ENCODE data around the gene N4BP2L2. TPM values are rescaled to one million over a fixed set of nuclear protein-coding genes. Genes with fewer than 3 reads are reported as not detected.

The N4BP2L2 gene
- total RNA-seq, 1 donor from 2014 or later: 153 TPM

DNA sequence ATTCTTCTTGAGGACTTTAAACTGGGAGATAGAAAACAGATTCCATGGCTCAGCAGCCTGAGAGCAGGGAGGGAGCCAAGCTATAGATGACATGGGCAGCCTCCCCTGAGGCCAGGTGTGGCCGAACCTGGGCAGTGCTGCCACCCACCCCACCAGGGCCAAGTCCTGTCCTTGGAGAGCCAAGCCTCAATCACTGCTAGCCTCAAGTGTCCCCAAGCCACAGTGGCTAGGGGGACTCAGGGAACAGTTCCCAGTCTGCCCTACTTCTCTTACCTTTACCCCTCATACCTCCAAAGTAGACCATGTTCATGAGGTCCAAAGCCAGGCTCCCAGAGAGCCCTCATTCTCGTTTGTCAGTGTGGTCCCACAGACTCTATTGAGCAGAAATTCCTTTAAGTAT lies 118.7 kb downstream of the N4BP2L2 start:
- H3K4me1 Mint-ChIP-seq: no peaks in the 10 kb centered on the region
- H3K27me3 Mint-ChIP-seq (ENCODE audit: insufficient read depth, low read depth): peaks cover 11% of the 10 kb centered on the region
- H3K27me3 ChIP-seq: peaks cover 3% of the 10 kb centered on the region
- no peak overlapping the region for H3K4me3 ChIP-seq
- H3K9me3 Mint-ChIP-seq: peaks cover 16% of the 10 kb centered on the region
- H3K9ac ChIP-seq: no peak overlapping the region
- no peaks in the 10 kb centered on the region for H3K9me3 ChIP-seq (ENCODE audit: low read depth)
- TF ChIP-seq, protein P1, sequence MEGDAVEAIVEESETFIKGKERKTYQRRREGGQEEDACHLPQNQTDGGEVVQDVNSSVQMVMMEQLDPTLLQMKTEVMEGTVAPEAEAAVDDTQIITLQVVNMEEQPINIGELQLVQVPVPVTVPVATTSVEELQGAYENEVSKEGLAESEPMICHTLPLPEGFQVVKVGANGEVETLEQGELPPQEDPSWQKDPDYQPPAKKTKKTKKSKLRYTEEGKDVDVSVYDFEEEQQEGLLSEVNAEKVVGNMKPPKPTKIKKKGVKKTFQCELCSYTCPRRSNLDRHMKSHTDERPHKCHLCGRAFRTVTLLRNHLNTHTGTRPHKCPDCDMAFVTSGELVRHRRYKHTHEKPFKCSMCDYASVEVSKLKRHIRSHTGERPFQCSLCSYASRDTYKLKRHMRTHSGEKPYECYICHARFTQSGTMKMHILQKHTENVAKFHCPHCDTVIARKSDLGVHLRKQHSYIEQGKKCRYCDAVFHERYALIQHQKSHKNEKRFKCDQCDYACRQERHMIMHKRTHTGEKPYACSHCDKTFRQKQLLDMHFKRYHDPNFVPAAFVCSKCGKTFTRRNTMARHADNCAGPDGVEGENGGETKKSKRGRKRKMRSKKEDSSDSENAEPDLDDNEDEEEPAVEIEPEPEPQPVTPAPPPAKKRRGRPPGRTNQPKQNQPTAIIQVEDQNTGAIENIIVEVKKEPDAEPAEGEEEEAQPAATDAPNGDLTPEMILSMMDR (IDR thresholded peaks at IDR 0.05): no peak
- TF ChIP-seq EZH2 (IDR thresholded peaks at IDR 0.05) (no peak), EZH2phosphoT487 (IDR thresholded peaks at IDR 0.05) (no peak)
- H3K27ac ChIP-seq: no peak overlapping the region
- H3K79me2 ChIP-seq (ENCODE audit: low read depth): no peaks in the 10 kb centered on the region
- DNase-seq (ENCODE audit: low spot score): no peak
- no peak overlapping the region for H3K4me3 Mint-ChIP-seq
- no peaks in the 10 kb centered on the region for H4K20me1 ChIP-seq (ENCODE audit: low read depth)
- no peaks in the 10 kb centered on the region for H3K4me1 ChIP-seq
- H3K36me3 Mint-ChIP-seq: peaks cover 10% of the 10 kb centered on the region
- no peaks in the 10 kb centered on the region for H3F3A ChIP-seq (ENCODE audit: low read depth)
- no peak overlapping the region for H2AFZ ChIP-seq (replicated peaks)
- no peak overlapping the region for H3K27ac Mint-ChIP-seq
- no peaks in the 10 kb centered on the region for H3K36me3 ChIP-seq
- no peak overlapping the region for H3K4me2 ChIP-seq

- Histone ChIP-seq H3K27me3 (no peaks in the 10 kb centered on the region), H3K4me3 (no peak overlapping the region), H3K27ac (no peak overlapping the region), H3K79me2 (ENCODE audit: low read depth) (no peaks in the 10 kb centered on the region), H3K9me3 (ENCODE audit: low read depth) (no peaks in the 10 kb centered on the region), H3K4me2 (no peak overlapping the region), H4K20me1 (ENCODE audit: low read depth) (no peaks in the 10 kb centered on the region), H3F3A (ENCODE audit: low read depth) (no peaks in the 10 kb centered on the region), H3K36me3 (no peaks in the 10 kb centered on the region), H3K9ac (no peak overlapping the region), H3K4me1 (no peaks in the 10 kb centered on the region), H2AFZ (replicated peaks) (no peak overlapping the region)
- no peak overlapping the region for H3K4me3 Mint-ChIP-seq
- no peak for TF ChIP-seq EZH2 (IDR thresholded peaks at IDR 0.05)
- TF ChIP-seq EZH2phosphoT487 (IDR thresholded peaks at IDR 0.05): no peak
- TF ChIP-seq, protein P1 (IDR thresholded peaks at IDR 0.05): no peak
- H3K9me3 Mint-ChIP-seq: peaks cover 16% of the 10 kb centered on the region
- H3K27ac Mint-ChIP-seq: no peak overlapping the region
- no peak for DNase-seq (ENCODE audit: low spot score)
- H3K4me1 Mint-ChIP-seq: no peaks in the 10 kb centered on the region
- peaks cover 3% of the 10 kb centered on the region for H3K36me3 Mint-ChIP-seq
- peaks cover 7% of the 10 kb centered on the region for H3K27me3 Mint-ChIP-seq (ENCODE audit: insufficient read depth, low read depth)
Observed at GRCh38 chr13:32417995-32418394, 120.6 kb downstream of the N4BP2L2 start.

GRCh38 chr13:32415019-32415418 lies 123.6 kb downstream of the N4BP2L2 start:
- no peak overlapping the region for H3K27ac Mint-ChIP-seq
- Histone ChIP-seq H3K27me3 (peaks cover 16% of the 10 kb centered on the region), H4K20me1 (ENCODE audit: low read depth) (no peaks in the 10 kb centered on the region), H3K36me3 (no peaks in the 10 kb centered on the region), H3K4me1 (peaks cover 6% of the 10 kb centered on the region), H3K9ac (no peak overlapping the region), H3K4me3 (no peak overlapping the region), H3K27ac (no peak overlapping the region), H3F3A (ENCODE audit: low read depth) (peaks cover 4% of the 10 kb centered on the region), H3K9me3 (ENCODE audit: low read depth) (no peaks in the 10 kb centered on the region), H2AFZ (replicated peaks) (peak overlapping the region; percentile 35), H3K4me2 (no peak overlapping the region), H3K79me2 (ENCODE audit: low read depth) (no peaks in the 10 kb centered on the region)
- peaks cover 3% of the 10 kb centered on the region for H3K36me3 Mint-ChIP-seq
- peak; percentile 51 for DNase-seq (ENCODE audit: low spot score)
- H3K9me3 Mint-ChIP-seq: peaks cover 14% of the 10 kb centered on the region
- TF ChIP-seq, protein P1 (IDR thresholded peaks at IDR 0.05): peak; percentile 74
- TF ChIP-seq EZH2 (IDR thresholded peaks at IDR 0.05): no peak
- TF ChIP-seq EZH2phosphoT487 (IDR thresholded peaks at IDR 0.05): no peak
- H3K4me1 Mint-ChIP-seq: peaks cover 3% of the 10 kb centered on the region
- peaks cover 6% of the 10 kb centered on the region for H3K27me3 Mint-ChIP-seq (ENCODE audit: insufficient read depth, low read depth)
- H3K4me3 Mint-ChIP-seq: no peak overlapping the region

Data from neural progenitor cell (in vitro differentiated cells).